Panc1 (cell line): ENCODE results near the gene SHISA5. TPM values are rescaled to one million over a fixed set of nuclear protein-coding genes. Genes with fewer than 3 reads are reported as not detected.

Source experiments
- ATAC-seq: fragments of 200-7000 bp; cut with Tn5 transposase; 2 replicates; pipeline ENCODE4 v1.9.1; 2020; ENCODE audit warnings: mild to moderate bottlenecking, moderate library complexity
- BruUV-seq: library from RNA; stranded (reverse); fragments of 400-500 nt; replicated peaks from 2 replicates; lab custom pipeline; 2021; lab: Mats Ljungman, UMichigan
- CTCF ChIA-PET: fragments of 300-600 bp; sonication (Branson Sonifier 250); formaldehyde crosslinking; loops from one replicate; lab custom pipeline; 2022; ENCODE audit warnings: antibody characterized with exemption; lab: Charles Lee
- POLR2A ChIA-PET: fragments of 300-600 bp; sonication (Branson Sonifier 250); formaldehyde crosslinking; loops from one replicate; lab custom pipeline; 2022; ENCODE audit warnings: antibody characterized with exemption; lab: Charles Lee
- DNase-seq: peaks from one replicate; pipeline ENCODE4 v3.0.0-alpha.2; 2010; ENCODE audit warnings: low read depth, low spot score
- H3K27ac ChIP-seq: 2 replicates; pipeline ENCODE4 v1.5.1; 2011; ENCODE audit warnings: mild to moderate bottlenecking, low read length, inconsistent platforms
- H3K27me3 ChIP-seq: fragments of 200-500 bp; sonication (Bioruptor generic); 2 replicates; pipeline ENCODE4 v1.6.0; 2014; ENCODE audit warnings: low read length, inconsistent platforms; ENCODE audit not compliant: control insufficient read depth, insufficient read depth
- H3K36me3 ChIP-seq: fragments of 200-500 bp; sonication (Bioruptor generic); 2 replicates; pipeline ENCODE4 v1.5.1; 2014; ENCODE audit warnings: inconsistent platforms, mild to moderate bottlenecking, low read length, moderate library complexity; ENCODE audit not compliant: control insufficient read depth, insufficient read depth
- H3K4me1 ChIP-seq: 2 replicates; pipeline ENCODE4 v1.5.1; 2011; ENCODE audit warnings: inconsistent platforms, mild to moderate bottlenecking, low read length, moderate library complexity; ENCODE audit not compliant: control insufficient read depth, insufficient read depth
- H3K4me3 ChIP-seq, 2 experiments: 2 replicates each; pipeline ENCODE4 v1.5.1; 2011 to 2012; ENCODE audit warnings: low read depth in 2 of 2, low read length in 2 of 2, mild to moderate bottlenecking in 2 of 2, inconsistent platforms in 1 of 2, moderate library complexity in 1 of 2
- H3K9me3 ChIP-seq: fragments of 200-500 bp; sonication (Bioruptor generic); 2 replicates; pipeline ENCODE4 v1.5.1; 2014; ENCODE audit warnings: low read depth, mild to moderate bottlenecking, inconsistent platforms, low read length, moderate library complexity; ENCODE audit not compliant: control insufficient read depth, insufficient read depth
- CTCF ChIP-seq: fragments of 450-650 bp; IDR thresholded peaks from 2 replicates; pipeline ENCODE4 v1.5.1; 2017; ENCODE audit warnings: mild to moderate bottlenecking
- POLR2AphosphoS5 ChIP-seq: IDR thresholded peaks from 2 replicates; pipeline ENCODE4 v1.6.1; 2012; ENCODE audit warnings: mild to moderate bottlenecking, low read depth, low read length, moderate library complexity
- REST ChIP-seq, 2 experiments: IDR thresholded peaks; 2 replicates each; pipeline ENCODE4 v1.6.1; 2011 to 2012; ENCODE audit warnings: low read depth in 2 of 2, control low read depth in 1 of 2, low read length in 1 of 2, mild to moderate bottlenecking in 1 of 2, moderate library complexity in 1 of 2; ENCODE audit not compliant: insufficient read depth in 1 of 2
- SIN3A ChIP-seq: IDR thresholded peaks from 2 replicates; pipeline ENCODE4 v1.6.1; 2012; ENCODE audit warnings: low read depth, mild to moderate bottlenecking, low read length, moderate library complexity, borderline replicate concordance; ENCODE audit not compliant: insufficient read depth
- TCF7L2 ChIP-seq: IDR thresholded peaks from 2 replicates; pipeline ENCODE4 v1.6.1; 2011; ENCODE audit warnings: mild to moderate bottlenecking, low read depth, low read length, inconsistent platforms
- in situ Hi-C: cut with HindIII; loops from 2 replicates; pipeline ENCODE4 v1.10.0; 2016; ENCODE audit warnings: low sequenced_read_pairs, low pct_unique_long_range_greater_than_20kb
- intact Hi-C: fragments of 100-400 bp; cut with micrococcal nuclease; formaldehyde crosslinking; loops from one replicate; pipeline ENCODE4 v1.10.0; 2022; ENCODE audit not compliant: unreplicated experiment
- total RNA-seq: library from RNA; stranded (reverse); gene quantifications from one replicate; pipeline ENCODE4 v1.2.1, GENCODE V29; 2021; ENCODE audit not compliant: unreplicated experiment

Gene SHISA5
- total RNA-seq, 1 experiment from 2014 or later, result 122 TPM

GRCh38 chr3:48470286-48470685, 33.7 kb downstream of the SHISA5 start:
- no peak for ATAC-seq
- in situ Hi-C loops (no loop called here), intact Hi-C loops (no loop called here)
- BruUV-seq, result no TSS peak
- Histone ChIP-seq H3K27me3 (no peaks in the 10 kb centered on the region), H3K4me3 (no peak overlapping the region), H3K9me3 (no peaks in the 10 kb centered on the region), H3K4me1 (peaks cover 13% of the 10 kb centered on the region), H3K36me3 (no peaks in the 10 kb centered on the region; the same call in 1 of the 2 replicates), H3K27ac (no peak overlapping the region)
- DNase-seq, result no peak
- no peak for TF ChIP-seq REST (IDR thresholded peaks at IDR 0.05; ENCODE audit: insufficient read depth in 1 of 2, low read depth in 2 of 2, low read length in 1 of 2)
- no peak for TF ChIP-seq CTCF
- no peak for TF ChIP-seq TCF7L2
- TF ChIP-seq SIN3A, result no peak
- TF ChIP-seq POLR2AphosphoS5, result no peak
- ChIA-PET POLR2A (no interaction called here), CTCF (no interaction called here)

- no peak for ATAC-seq
- BruUV-seq, result no TSS peak
- Histone ChIP-seq H3K27me3 (no peaks in the 10 kb centered on the region), H3K27ac (no peak overlapping the region), H3K4me1 (peaks cover 17% of the 10 kb centered on the region), H3K4me3 (no peak overlapping the region), H3K9me3 (no peaks in the 10 kb centered on the region), H3K36me3 (no peaks in the 10 kb centered on the region; the same call in 1 of the 2 replicates)
- no peak for TF ChIP-seq SIN3A
- TF ChIP-seq REST (IDR thresholded peaks at IDR 0.05; ENCODE audit: insufficient read depth in 1 of 2, low read depth in 2 of 2, low read length in 1 of 2), result no peak
- TF ChIP-seq POLR2AphosphoS5, result no peak
- TF ChIP-seq TCF7L2, result no peak
- TF ChIP-seq CTCF, result no peak
- intact Hi-C loops, result loop anchor here (5.0 kb wide), 1 partner anchor 78 kb away; no protein-coding TSS in a partner anchor
- CTCF ChIA-PET, result no interaction called here
- POLR2A ChIA-PET, result no interaction called here
- in situ Hi-C loops, result no loop called here
- DNase-seq, result no peak
Observed at GRCh38 chr3:48469046-48469915, 34.7 kb downstream of the SHISA5 start.
